ENCODE measurements around the gene CD72.

Gene CD72

GRCh38 chr9:35656831-35657545, 38.8 kb upstream of the CD72 start:
- TF ChIP-seq ZNF565 (CRISPR knock-in tag; conservative IDR thresholded peaks at IDR 0.05; ENCODE audit: low read depth) = no peak
- TF ChIP-seq ZC3H10 (CRISPR knock-in tag; IDR thresholded peaks at IDR 0.05) = no peak
- no peak for TF ChIP-seq PATZ1 (CRISPR knock-in tag; IDR thresholded peaks at IDR 0.05; ENCODE audit: borderline replicate concordance)
- TF ChIP-seq ZFP30 (CRISPR knock-in tag; IDR thresholded peaks at IDR 0.05) = no peak
- TF ChIP-seq, protein P1, sequence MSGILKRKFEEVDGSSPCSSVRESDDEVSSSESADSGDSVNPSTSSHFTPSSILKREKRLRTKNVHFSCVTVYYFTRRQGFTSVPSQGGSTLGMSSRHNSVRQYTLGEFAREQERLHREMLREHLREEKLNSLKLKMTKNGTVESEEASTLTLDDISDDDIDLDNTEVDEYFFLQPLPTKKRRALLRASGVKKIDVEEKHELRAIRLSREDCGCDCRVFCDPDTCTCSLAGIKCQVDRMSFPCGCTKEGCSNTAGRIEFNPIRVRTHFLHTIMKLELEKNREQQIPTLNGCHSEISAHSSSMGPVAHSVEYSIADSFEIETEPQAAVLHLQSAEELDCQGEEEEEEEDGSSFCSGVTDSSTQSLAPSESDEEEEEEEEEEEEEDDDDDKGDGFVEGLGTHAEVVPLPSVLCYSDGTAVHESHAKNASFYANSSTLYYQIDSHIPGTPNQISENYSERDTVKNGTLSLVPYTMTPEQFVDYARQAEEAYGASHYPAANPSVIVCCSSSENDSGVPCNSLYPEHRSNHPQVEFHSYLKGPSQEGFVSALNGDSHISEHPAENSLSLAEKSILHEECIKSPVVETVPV (CRISPR knock-in tag; IDR thresholded peaks at IDR 0.05) = no peak
- TF ChIP-seq GLIS3 (CRISPR knock-in tag; IDR thresholded peaks at IDR 0.05) = no peak
- no peak for TF ChIP-seq BACH2 (CRISPR knock-in tag; IDR thresholded peaks at IDR 0.05; ENCODE audit: borderline replicate concordance)
- TF ChIP-seq ESRRG (CRISPR knock-in tag; IDR thresholded peaks at IDR 0.05) = no peak
- no peak for TF ChIP-seq OSR1 (CRISPR knock-in tag; IDR thresholded peaks at IDR 0.05)
- TF ChIP-seq ZNF70 (CRISPR knock-in tag; IDR thresholded peaks at IDR 0.05) = no peak
- TF ChIP-seq RARB (CRISPR knock-in tag; IDR thresholded peaks at IDR 0.05) = no peak
- peak; percentile 26 for ATAC-seq

- ATAC-seq = no peak
- no peak for TF ChIP-seq ISL1 (CRISPR knock-in tag; IDR thresholded peaks at IDR 0.05)
- TF ChIP-seq, protein P1 (CRISPR knock-in tag; IDR thresholded peaks at IDR 0.05) = no peak
Measured at GRCh38 chr9:35656348-35656747, 38.1 kb upstream of the CD72 start.

DNA sequence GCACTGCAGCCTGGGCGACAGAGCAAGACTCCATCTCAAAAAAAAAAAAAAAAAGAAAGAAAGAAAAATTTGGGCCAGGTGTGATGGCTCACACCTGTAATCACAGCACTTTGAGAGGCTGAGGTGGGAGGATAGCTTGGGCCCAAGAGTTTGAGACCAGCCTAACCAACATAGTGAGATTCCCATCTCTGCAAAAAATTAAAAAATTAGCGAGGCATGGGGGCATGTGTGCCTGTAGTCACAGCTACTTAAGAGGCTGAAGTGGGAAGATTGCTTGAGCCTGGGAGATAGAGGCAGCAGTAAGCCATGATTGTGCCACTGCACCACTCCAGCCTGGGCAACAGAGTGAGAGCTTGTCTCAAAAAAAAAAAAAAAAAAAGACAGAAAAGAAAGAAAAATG, 35.4 kb upstream of the CD72 start:
- TF ChIP-seq ZNF8 (CRISPR knock-in tag; IDR thresholded peaks at IDR 0.05) = no peak
- no peak for TF ChIP-seq PPARA (CRISPR knock-in tag; IDR thresholded peaks at IDR 0.05; ENCODE audit: borderline replicate concordance)
- TF ChIP-seq CSDC2 (CRISPR knock-in tag; IDR thresholded peaks at IDR 0.05) = no peak
- no peak for TF ChIP-seq ZNF70 (CRISPR knock-in tag; IDR thresholded peaks at IDR 0.05)
- TF ChIP-seq BACH2 (CRISPR knock-in tag; IDR thresholded peaks at IDR 0.05; ENCODE audit: borderline replicate concordance) = no peak
- no peak for TF ChIP-seq ZFP30 (CRISPR knock-in tag; IDR thresholded peaks at IDR 0.05)
- TF ChIP-seq PATZ1 (CRISPR knock-in tag; IDR thresholded peaks at IDR 0.05; ENCODE audit: borderline replicate concordance) = no peak
- no peak for TF ChIP-seq OSR1 (CRISPR knock-in tag; IDR thresholded peaks at IDR 0.05)
- TF ChIP-seq ZFP3 (CRISPR knock-in tag; IDR thresholded peaks at IDR 0.05) = no peak
- TF ChIP-seq TOX (CRISPR knock-in tag; IDR thresholded peaks at IDR 0.05; ENCODE audit: borderline replicate concordance) = no peak
- TF ChIP-seq CREB5 (CRISPR knock-in tag; IDR thresholded peaks at IDR 0.05; ENCODE audit: low read depth) = no peak
- no peak for TF ChIP-seq ZC3H10 (CRISPR knock-in tag; IDR thresholded peaks at IDR 0.05)
- TF ChIP-seq, protein P2, sequence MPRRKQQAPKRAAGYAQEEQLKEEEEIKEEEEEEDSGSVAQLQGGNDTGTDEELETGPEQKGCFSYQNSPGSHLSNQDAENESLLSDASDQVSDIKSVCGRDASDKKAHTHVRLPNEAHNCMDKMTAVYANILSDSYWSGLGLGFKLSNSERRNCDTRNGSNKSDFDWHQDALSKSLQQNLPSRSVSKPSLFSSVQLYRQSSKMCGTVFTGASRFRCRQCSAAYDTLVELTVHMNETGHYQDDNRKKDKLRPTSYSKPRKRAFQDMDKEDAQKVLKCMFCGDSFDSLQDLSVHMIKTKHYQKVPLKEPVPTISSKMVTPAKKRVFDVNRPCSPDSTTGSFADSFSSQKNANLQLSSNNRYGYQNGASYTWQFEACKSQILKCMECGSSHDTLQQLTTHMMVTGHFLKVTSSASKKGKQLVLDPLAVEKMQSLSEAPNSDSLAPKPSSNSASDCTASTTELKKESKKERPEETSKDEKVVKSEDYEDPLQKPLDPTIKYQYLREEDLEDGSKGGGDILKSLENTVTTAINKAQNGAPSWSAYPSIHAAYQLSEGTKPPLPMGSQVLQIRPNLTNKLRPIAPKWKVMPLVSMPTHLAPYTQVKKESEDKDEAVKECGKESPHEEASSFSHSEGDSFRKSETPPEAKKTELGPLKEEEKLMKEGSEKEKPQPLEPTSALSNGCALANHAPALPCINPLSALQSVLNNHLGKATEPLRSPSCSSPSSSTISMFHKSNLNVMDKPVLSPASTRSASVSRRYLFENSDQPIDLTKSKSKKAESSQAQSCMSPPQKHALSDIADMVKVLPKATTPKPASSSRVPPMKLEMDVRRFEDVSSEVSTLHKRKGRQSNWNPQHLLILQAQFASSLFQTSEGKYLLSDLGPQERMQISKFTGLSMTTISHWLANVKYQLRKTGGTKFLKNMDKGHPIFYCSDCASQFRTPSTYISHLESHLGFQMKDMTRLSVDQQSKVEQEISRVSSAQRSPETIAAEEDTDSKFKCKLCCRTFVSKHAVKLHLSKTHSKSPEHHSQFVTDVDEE (CRISPR knock-in tag; IDR thresholded peaks at IDR 0.05) = no peak
- no peak for ATAC-seq

Data from SK-N-SH treated with all-trans-retinoic acid at 6 μM for 48 hours (cell line).